ENCODE measurements around the gene AHCYL1. TPM values are rescaled to one million over a fixed set of nuclear protein-coding genes. Genes with fewer than 3 reads are reported as not detected.
A peak's percentile ranks its signal among the peaks of the same experiment; 100 is the strongest.

The AHCYL1 gene
- total RNA-seq, 3 donors from 2014 or later = 87.5 to 116 (median 87.8) TPM

- TF ChIP-seq CTCF (IDR thresholded peaks at IDR 0.05) = no peak
- Histone ChIP-seq H3K4me1 (ENCODE audit: low read depth) (peaks cover 15% of the 10 kb centered on the region), H3K36me3 (ENCODE audit: low read depth) (no peaks in the 10 kb centered on the region), H3K4me3 (no peak overlapping the region), H3K9me3 (no peaks in the 10 kb centered on the region)
- intact Hi-C loops (cut with DNase I, micrococcal nuclease) = no loop called here
- ATAC-seq = no peak
- no peak for DNase-seq
Measured at GRCh38 chr1:110005971-110006370, 21.4 kb downstream of the AHCYL1 start.

GRCh38 chr1:110006516-110006915 is 22.0 kb downstream of the AHCYL1 start:
- intact Hi-C loops (cut with DNase I, micrococcal nuclease) = no loop called here
- no peak overlapping the region for H3K4me3 ChIP-seq
- TF ChIP-seq CTCF (IDR thresholded peaks at IDR 0.05) = no peak
- H3K9me3 ChIP-seq = no peaks in the 10 kb centered on the region
- ATAC-seq = no peak
- no peak for DNase-seq
- H3K36me3 ChIP-seq (ENCODE audit: low read depth) = no peaks in the 10 kb centered on the region
- peaks cover 15% of the 10 kb centered on the region for H3K4me1 ChIP-seq (ENCODE audit: low read depth)

- Histone ChIP-seq H3K36me3 (ENCODE audit: low read depth) (peaks cover 4% of the 10 kb centered on the region), H3K4me1 (ENCODE audit: low read depth) (peaks cover 15% of the 10 kb centered on the region), H3K9me3 (no peaks in the 10 kb centered on the region), H3K4me3 (no peak overlapping the region)
- TF ChIP-seq CTCF (IDR thresholded peaks at IDR 0.05) = no peak
- no peak for DNase-seq
- intact Hi-C loops (cut with DNase I, micrococcal nuclease) = no loop called here
- ATAC-seq = no peak
Measured at GRCh38 chr1:110007046-110007830, 22.7 kb downstream of the AHCYL1 start.

- Histone ChIP-seq H3K4me3 (no peak overlapping the region), H3K4me1 (ENCODE audit: low read depth) (peaks cover 5% of the 10 kb centered on the region), H3K9me3 (no peaks in the 10 kb centered on the region), H3K36me3 (ENCODE audit: low read depth) (peaks cover 4% of the 10 kb centered on the region)
- DNase-seq (no peak), ATAC-seq (no peak)
- TF ChIP-seq CTCF (IDR thresholded peaks at IDR 0.05) = no peak
- intact Hi-C loops (cut with DNase I, micrococcal nuclease) = no loop called here
Measured at GRCh38 chr1:110008971-110009565, 24.5 kb downstream of the AHCYL1 start.

- intact Hi-C loops (cut with DNase I, micrococcal nuclease) = no loop called here
- Histone ChIP-seq H3K36me3 (ENCODE audit: low read depth) (peaks cover 11% of the 10 kb centered on the region), H3K4me1 (ENCODE audit: low read depth) (no peaks in the 10 kb centered on the region), H3K4me3 (no peak overlapping the region), H3K9me3 (no peaks in the 10 kb centered on the region)
- TF ChIP-seq CTCF (IDR thresholded peaks at IDR 0.05) = peak; percentile 46
- ATAC-seq (peak; percentile 97), DNase-seq (peak in 1 of 3 donors; percentile 76)
Measured at GRCh38 chr1:110011527-110012041, 27.0 kb downstream of the AHCYL1 start.

Data from mucosa of descending colon (tissue), 3 donors.